Central memory CD8-positive, alpha-beta T cell (primary cell): ENCODE results near the gene CENPE.

Source experiments
- ATAC-seq: fragments of 150-1000 bp; cut with Tn5 transposase; replicated peaks from 2 replicates; pipeline ENCODE4 v1.10.0; 2022; ENCODE audit warnings: mild to moderate bottlenecking, moderate FRiP score, moderate number of reproducible peaks; ENCODE audit not compliant: poor library complexity, severe bottlenecking; ENCODE audit errors: extremely low read depth
- DNase-seq, 2 donors: peaks; one replicate each; pipeline ENCODE4 v3.0.0; 2021; ENCODE audit warnings: low spot score in 2 of 2
- H3K27ac Mint-ChIP-seq: one replicate; pipeline ENCODE4 v1.8.0; 2022; ENCODE audit warnings: low read depth, mild to moderate bottlenecking, moderate library complexity, mixed read lengths
- H3K27me3 Mint-ChIP-seq: one replicate; pipeline ENCODE4 v1.8.0; 2022; ENCODE audit warnings: mixed read lengths
- H3K36me3 Mint-ChIP-seq: one replicate; pipeline ENCODE4 v1.8.0; 2022; ENCODE audit warnings: mild to moderate bottlenecking, moderate library complexity, mixed read lengths; ENCODE audit not compliant: insufficient read depth
- H3K4me1 Mint-ChIP-seq: one replicate; pipeline ENCODE4 v1.8.0; 2022; ENCODE audit warnings: mixed read lengths
- H3K4me3 Mint-ChIP-seq: one replicate; pipeline ENCODE4 v1.8.0; 2022; ENCODE audit warnings: mild to moderate bottlenecking, moderate library complexity, mixed read lengths
- H3K9me3 Mint-ChIP-seq: one replicate; pipeline ENCODE4 v1.8.0; 2022; ENCODE audit warnings: mixed read lengths

Gene CENPE

DNA sequence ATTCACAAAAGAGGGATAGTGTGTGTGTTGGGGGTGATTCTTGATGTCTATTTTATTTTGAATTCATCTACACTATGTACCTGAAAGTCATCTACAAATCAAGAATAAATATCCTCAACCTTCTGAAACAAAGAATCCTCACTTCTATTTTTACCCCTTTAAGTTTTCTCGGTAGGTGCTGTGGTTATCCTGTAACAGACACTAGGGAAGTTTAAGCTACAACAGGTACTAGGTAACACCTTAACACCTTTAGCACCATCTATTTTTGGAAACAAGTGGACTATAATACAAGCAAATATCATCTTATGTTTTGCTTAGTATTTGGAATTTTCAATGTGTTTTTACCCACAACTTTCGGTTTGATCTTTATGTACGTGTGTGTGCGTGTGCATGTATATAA, 86.5 kb downstream of the CENPE start:
- no peak overlapping the region for H3K27ac Mint-ChIP-seq
- ATAC-seq (no peak), DNase-seq (no peak)
- H3K4me3 Mint-ChIP-seq, result no peak overlapping the region
- no peaks in the 10 kb centered on the region for H3K27me3 Mint-ChIP-seq
- H3K4me1 Mint-ChIP-seq, result no peaks in the 10 kb centered on the region
- H3K36me3 Mint-ChIP-seq, result no peaks in the 10 kb centered on the region
- H3K9me3 Mint-ChIP-seq, result no peaks in the 10 kb centered on the region

DNA sequence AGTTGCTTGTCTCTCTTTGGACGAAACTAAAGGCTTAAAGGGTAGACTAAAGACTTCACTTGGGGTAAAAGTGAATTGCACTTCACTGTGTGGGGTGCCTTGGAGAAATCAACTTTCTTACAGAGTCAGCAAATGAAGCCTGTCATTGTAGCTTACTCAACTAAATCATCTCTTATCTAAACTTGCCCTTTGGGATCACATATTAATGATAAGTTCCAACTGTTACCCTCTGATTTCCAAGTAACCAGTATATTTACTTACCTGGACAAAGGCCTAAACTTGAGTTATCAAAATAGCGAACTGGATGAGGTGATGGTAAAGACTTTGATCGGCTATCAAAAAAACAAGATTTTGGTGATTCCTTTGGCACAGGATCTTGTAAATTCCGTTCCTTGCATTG, 89.6 kb downstream of the CENPE start:
- H3K27ac Mint-ChIP-seq, result no peak overlapping the region
- no peaks in the 10 kb centered on the region for H3K36me3 Mint-ChIP-seq
- ATAC-seq (no peak), DNase-seq (no peak)
- H3K4me1 Mint-ChIP-seq, result no peaks in the 10 kb centered on the region
- no peak overlapping the region for H3K4me3 Mint-ChIP-seq
- no peaks in the 10 kb centered on the region for H3K27me3 Mint-ChIP-seq
- H3K9me3 Mint-ChIP-seq, result no peaks in the 10 kb centered on the region

DNA sequence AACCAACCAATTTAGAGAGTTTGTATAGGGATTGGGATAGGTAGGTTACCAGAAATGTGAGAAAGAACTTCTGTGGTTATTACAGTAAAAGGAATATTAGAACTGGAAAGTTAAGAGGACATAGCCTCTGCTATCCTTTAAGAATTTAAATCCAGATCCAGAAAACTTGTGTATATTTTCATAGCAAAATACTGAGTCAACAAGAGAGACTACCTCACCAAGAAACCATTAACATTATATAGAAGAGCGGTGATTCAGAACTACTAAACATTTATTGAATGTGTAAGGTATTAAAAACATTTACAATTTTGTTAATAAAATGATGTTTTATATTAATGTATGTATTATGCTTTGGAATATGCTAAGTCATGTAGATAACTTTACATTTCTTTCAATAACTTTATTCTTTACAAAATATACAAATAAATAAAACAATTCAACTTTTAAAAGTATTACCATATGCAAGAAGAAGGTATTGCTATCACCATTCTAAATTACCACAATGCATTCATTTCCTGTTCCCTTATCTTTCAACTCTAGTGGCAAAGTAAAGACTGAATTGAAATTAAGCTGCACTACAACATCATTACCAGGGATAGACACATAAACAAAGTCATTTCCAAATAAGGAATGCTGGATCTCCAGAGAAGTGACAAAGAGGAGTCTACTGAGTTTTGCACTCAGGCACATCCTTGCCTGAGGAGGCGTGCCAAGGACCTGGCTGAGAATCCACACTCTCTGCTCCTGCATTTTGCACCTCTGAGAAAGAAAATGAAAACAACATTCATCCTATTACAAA, 92.4 kb downstream of the CENPE start:
- Mint-ChIP-seq H3K9me3 (no peaks in the 10 kb centered on the region), H3K36me3 (no peaks in the 10 kb centered on the region), H3K4me1 (no peaks in the 10 kb centered on the region), H3K4me3 (no peak overlapping the region), H3K27me3 (no peaks in the 10 kb centered on the region), H3K27ac (no peak overlapping the region)
- no peak for DNase-seq
- ATAC-seq, result no peak

DNA sequence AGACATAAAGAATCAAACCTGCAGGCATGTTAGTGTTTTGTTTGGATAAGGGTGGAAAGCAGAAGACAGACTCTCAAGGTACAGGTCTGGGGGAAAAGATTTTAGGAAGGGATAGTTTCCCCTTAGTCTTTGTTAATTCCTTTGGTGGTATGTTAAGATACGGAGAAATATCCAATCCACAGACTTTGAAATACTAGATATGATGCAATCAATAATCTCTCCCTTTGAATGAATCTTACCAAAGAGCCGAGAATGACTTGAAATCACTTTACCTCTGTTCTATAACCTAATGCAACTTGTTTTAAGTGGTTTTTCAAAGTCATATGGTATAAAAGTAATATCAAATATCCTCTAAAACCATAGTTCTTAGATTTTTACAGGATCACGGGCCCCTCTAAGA, 93.3 kb downstream of the CENPE start:
- DNase-seq (no peak), ATAC-seq (no peak)
- Mint-ChIP-seq H3K36me3 (no peaks in the 10 kb centered on the region), H3K4me3 (no peak overlapping the region), H3K27ac (no peak overlapping the region), H3K4me1 (no peaks in the 10 kb centered on the region), H3K27me3 (no peaks in the 10 kb centered on the region), H3K9me3 (no peaks in the 10 kb centered on the region)

DNA sequence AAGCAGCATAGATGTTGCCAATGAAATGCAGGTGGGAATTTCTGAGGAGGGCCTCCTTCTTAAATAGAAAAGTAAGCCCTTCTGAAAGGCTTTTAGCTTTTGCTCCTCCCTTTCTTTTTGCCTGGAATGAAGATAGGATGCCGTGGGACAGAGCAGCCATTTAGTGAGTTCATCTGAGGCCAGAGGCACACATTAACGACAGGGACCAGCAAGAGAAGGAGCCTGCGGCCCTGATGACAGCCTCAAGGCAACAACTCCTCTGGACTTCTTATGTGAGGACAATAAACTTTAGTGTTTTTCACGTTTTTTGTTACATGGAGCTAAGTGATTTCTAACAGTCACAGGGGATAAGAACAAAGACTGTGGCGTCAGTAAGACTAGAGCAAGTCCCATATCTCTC, 97.5 kb downstream of the CENPE start:
- no peaks in the 10 kb centered on the region for H3K9me3 Mint-ChIP-seq
- DNase-seq (no peak), ATAC-seq (no peak)
- H3K27me3 Mint-ChIP-seq, result no peaks in the 10 kb centered on the region
- H3K4me3 Mint-ChIP-seq, result no peak overlapping the region
- H3K27ac Mint-ChIP-seq, result no peak overlapping the region
- peaks cover 2% of the 10 kb centered on the region for H3K36me3 Mint-ChIP-seq
- H3K4me1 Mint-ChIP-seq, result peaks cover 29% of the 10 kb centered on the region

DNA sequence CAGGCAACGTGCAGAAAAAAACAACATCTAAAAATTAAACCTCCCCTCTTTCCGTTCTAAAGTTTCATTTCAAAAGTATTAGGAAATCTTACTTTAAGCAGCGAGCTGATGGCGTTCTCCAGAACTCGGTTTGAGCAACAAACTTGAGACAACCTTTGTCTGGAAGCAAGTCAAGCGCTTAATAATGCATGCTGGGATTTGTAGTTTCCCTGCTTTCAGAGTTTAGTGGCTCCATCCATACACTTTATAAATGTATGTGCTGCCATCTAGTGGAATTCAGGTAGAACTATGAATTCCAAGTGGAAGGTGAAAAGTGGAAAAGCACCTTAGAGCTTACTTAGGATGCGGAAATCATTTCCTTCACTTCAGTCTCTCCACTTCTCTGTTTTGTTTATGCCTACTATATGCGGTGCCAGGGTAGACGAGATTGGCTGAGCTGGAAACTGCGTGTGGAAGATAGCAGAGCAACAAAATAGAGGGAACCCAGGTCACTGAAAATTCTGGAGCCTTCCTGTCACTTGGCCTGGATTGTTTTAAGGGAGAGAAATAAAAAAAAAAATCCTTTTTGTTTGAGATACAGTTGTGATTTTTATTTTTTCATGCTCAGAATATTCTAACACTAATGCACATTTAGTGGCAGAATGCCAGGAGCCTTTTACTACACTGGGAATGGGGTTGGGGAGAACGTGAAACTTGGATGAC, 98.3 kb downstream of the CENPE start, which contains the start of gene BDH2:
Gene BDH2, minus strand, starts transcription at position 144 of the 702 bp plus-strand sequence. CDS start 3,580 bp downstream, outside the sequence.
- H3K9me3 Mint-ChIP-seq, result no peaks in the 10 kb centered on the region
- peaks cover 29% of the 10 kb centered on the region for H3K4me1 Mint-ChIP-seq
- H3K4me3 Mint-ChIP-seq, result peak within 1 kb of the TSS; percentile 88
- H3K27me3 Mint-ChIP-seq, result no peaks in the 10 kb centered on the region
- H3K27ac Mint-ChIP-seq, result peak within 1 kb of the TSS; percentile 88
- H3K36me3 Mint-ChIP-seq, result peaks cover 2% of the 10 kb centered on the region
- DNase-seq, result peak in 1 of 2 donors; percentile 45
- peak; percentile 99 for ATAC-seq

DNA sequence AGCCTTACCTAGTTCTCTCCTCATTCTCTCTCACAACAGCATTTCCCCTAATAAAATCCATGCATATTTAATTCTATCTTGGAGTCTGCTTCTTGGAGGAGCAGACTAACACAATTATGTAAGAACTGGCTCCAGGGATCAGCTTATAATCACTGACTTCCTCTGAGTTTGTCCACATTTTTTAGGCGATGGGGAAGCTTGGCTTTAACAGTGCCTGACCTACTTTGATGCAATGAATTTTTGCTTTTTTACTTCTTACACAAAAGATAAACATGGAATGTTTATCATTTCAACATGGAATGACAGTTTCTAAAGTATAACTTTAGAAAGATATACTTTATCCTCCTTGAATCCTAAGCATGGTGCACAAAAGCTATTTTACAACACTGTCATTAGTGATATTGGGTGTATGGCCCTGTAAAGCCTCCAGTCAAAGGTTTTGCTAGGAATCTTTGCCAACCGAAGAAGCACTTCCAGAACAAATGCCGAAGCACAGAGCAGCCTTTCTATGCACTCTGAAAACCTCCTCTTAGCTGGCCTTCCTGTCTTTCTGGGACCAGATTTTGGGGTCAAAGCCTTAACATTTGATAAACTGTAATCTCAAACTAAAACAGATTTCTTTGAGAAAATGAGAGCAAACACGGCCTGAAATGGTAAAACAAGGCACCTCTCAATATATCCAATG, 99.2 kb downstream of the CENPE start:
- Mint-ChIP-seq H3K4me1 (peaks cover 29% of the 10 kb centered on the region), H3K4me3 (peak overlapping the region; percentile 88), H3K36me3 (peaks cover 2% of the 10 kb centered on the region), H3K27me3 (no peaks in the 10 kb centered on the region), H3K27ac (peak overlapping the region; percentile 88), H3K9me3 (no peaks in the 10 kb centered on the region)
- no peak for DNase-seq
- no peak for ATAC-seq

DNA sequence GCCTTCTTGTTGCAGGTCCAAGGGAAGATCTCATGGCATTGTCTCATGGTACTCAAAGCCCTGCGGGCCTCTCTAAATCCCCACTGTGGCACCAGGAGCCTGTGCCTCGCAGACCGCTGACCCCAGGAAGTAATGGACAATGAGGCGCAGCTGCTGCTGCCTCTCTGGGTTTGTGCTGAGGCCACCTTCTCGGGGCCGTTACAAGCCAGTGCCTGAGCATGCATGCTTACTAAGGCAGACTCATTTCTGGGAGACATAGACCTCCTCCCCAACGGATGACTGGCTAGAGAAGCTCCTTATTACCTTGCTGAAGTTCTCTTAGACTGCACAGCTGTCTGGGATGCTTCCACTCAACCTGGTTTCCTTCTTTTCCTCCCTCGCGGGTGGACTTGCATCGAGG, 99.8 kb downstream of the CENPE start:
- DNase-seq, result no peak
- Mint-ChIP-seq H3K27me3 (no peaks in the 10 kb centered on the region), H3K9me3 (no peaks in the 10 kb centered on the region), H3K27ac (no peak overlapping the region), H3K4me3 (no peak overlapping the region), H3K36me3 (peaks cover 2% of the 10 kb centered on the region), H3K4me1 (peaks cover 29% of the 10 kb centered on the region)
- no peak for ATAC-seq

DNA sequence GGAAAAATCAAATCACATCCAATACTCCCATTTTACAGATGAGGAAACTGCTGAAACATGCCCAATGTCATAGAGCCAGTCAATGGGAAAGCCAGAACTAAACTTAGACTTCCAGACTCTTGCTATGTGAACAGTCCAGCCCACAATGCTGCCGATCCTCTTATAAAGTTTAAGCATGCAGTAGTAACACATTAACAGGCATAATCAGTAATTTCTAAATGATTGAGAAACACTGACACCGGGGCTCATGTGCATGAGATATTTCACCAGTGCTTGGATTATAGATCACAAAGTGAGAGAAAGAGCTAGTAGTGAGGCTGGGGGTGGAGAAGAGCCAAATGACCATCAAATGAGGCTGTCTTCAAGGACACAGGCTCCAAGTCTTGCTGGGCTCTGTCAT, 101.0 kb downstream of the CENPE start:
- ATAC-seq (no peak), DNase-seq (no peak)
- peaks cover 29% of the 10 kb centered on the region for H3K4me1 Mint-ChIP-seq
- H3K4me3 Mint-ChIP-seq, result no peak overlapping the region
- H3K27me3 Mint-ChIP-seq, result no peaks in the 10 kb centered on the region
- no peak overlapping the region for H3K27ac Mint-ChIP-seq
- H3K36me3 Mint-ChIP-seq, result peaks cover 2% of the 10 kb centered on the region
- no peaks in the 10 kb centered on the region for H3K9me3 Mint-ChIP-seq

DNA sequence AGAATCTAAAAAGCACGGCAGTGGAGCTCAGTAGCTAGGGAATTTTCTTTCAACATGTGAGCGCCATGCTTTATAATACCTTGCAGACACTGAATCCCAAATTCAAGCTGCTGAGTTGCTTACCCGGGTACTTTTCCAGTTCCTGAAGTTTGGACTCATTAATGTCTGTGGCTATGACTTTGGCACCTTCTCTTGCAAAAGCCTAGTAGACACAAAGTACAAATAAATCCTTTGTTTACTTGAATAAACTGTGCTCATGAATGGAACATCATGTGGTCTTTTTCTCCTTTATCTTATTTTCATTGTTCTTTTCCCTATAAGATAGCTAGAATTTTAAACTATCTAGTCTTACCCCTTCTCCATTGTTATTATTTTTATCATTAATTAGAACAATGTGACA, 103.1 kb downstream of the CENPE start:
- ATAC-seq, result no peak
- peaks cover 2% of the 10 kb centered on the region for H3K36me3 Mint-ChIP-seq
- H3K27me3 Mint-ChIP-seq, result no peaks in the 10 kb centered on the region
- H3K27ac Mint-ChIP-seq, result no peak overlapping the region
- H3K9me3 Mint-ChIP-seq, result no peaks in the 10 kb centered on the region
- H3K4me3 Mint-ChIP-seq, result no peak overlapping the region
- H3K4me1 Mint-ChIP-seq, result peaks cover 29% of the 10 kb centered on the region
- no peak for DNase-seq

DNA sequence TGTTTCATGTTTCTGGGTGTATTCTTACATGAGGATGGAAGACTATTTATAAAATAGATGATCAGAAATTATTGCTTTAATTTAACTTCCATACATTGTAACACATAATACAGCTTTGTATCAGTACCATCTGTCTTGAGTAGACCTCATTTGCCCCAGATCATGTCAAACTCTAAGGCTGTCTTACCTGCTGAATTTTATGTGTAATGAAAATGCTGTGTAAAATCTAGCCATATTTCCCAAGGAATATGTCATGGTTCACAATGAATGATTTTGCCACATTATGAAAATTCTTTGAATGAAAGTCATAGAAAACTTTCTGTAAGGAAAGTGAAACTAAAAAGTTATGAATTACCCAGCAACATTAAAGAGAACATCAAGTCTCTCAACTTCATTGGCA, 105.9 kb downstream of the CENPE start:
- no peak for ATAC-seq

DNA sequence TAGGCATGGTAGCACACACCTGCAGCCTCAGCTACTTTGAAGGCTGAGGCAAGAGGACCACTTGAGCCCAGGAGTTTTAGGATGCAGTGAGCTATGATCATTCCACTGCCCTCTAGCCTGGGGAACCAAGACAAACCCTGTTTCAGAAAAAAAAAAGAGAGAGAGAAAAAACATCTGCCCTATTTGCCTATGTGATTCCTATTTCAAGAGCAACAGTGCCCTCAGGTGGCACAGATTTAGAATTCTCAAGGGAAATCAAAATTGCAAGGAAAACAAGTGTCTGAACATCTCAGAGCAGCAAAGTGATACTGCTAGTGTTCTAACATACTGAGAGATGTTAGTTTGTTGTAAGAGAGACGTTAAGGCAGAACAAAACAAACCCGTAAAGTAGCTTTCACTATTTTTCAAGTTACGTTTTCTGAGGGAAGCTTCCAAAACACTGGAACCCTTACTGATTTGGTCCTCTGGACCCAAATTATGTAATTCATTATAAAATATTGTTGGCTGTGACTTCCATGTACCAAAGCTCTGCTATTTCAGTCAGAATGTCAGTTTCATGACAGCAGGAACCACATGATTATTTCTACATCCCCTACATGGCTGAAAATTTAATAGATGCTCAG, 106.4 kb downstream of the CENPE start:
- Mint-ChIP-seq H3K36me3 (peaks cover 11% of the 10 kb centered on the region), H3K9me3 (no peaks in the 10 kb centered on the region), H3K27me3 (no peaks in the 10 kb centered on the region), H3K4me1 (peaks cover 2% of the 10 kb centered on the region), H3K4me3 (no peak overlapping the region), H3K27ac (no peak overlapping the region)
- ATAC-seq (peak; percentile 60), DNase-seq (peak in 1 of 2 donors; percentile 27)

More for the DNA sequence above, 105.9 kb downstream of the CENPE start:
- H3K27ac Mint-ChIP-seq, result no peak overlapping the region
- H3K4me1 Mint-ChIP-seq, result peaks cover 5% of the 10 kb centered on the region
- DNase-seq, result no peak
- H3K4me3 Mint-ChIP-seq, result no peak overlapping the region
- H3K9me3 Mint-ChIP-seq, result no peaks in the 10 kb centered on the region
- no peaks in the 10 kb centered on the region for H3K27me3 Mint-ChIP-seq
- peaks cover 6% of the 10 kb centered on the region for H3K36me3 Mint-ChIP-seq
